Smooth muscle cell (in vitro differentiated cells): ENCODE measurements around the gene DUS3L. TPM values are rescaled to one million over a fixed set of nuclear protein-coding genes. Genes with fewer than 3 reads are reported as not detected.
A peak's percentile ranks its signal among the peaks of the same experiment; 100 is the strongest.

Experiments
- DNase-seq: peaks from one replicate; lab custom pipeline; 2025; ENCODE audit not compliant: unreplicated experiment; lab: John Stamatoyannopoulos, UW
- H2AFZ ChIP-seq: fragments of 200-600 bp; sonication (generic); 2 replicates; pipeline ENCODE4 v1.6.0; 2016; ENCODE audit warnings: antibody characterized with exemption, low read depth, mild to moderate bottlenecking
- H3F3A ChIP-seq: fragments of 200-600 bp; sonication (generic); 2 replicates; pipeline ENCODE4 v1.6.0; 2017; ENCODE audit warnings: antibody characterized with exemption, low read depth
- H3K27ac ChIP-seq: fragments of 200-600 bp; sonication (generic); 2 replicates; pipeline ENCODE4 v1.5.1; 2016; ENCODE audit warnings: low read depth, mild to moderate bottlenecking
- H3K27me3 ChIP-seq: fragments of 200-600 bp; sonication (generic); 2 replicates; pipeline ENCODE4 v1.6.1; 2016; ENCODE audit warnings: low read depth, mild to moderate bottlenecking
- H3K36me3 ChIP-seq: fragments of 200-600 bp; sonication (generic); 2 replicates; pipeline ENCODE4 v1.5.1; 2016; ENCODE audit warnings: low read depth
- H3K4me1 ChIP-seq: fragments of 200-600 bp; sonication (generic); 2 replicates; pipeline ENCODE4 v1.5.1; 2016; ENCODE audit warnings: low read depth
- H3K4me2 ChIP-seq: fragments of 200-600 bp; sonication (generic); 2 replicates; pipeline ENCODE4 v1.6.0; 2016; ENCODE audit warnings: mild to moderate bottlenecking
- H3K4me3 ChIP-seq: fragments of 200-600 bp; sonication (generic); 2 replicates; pipeline ENCODE4 v1.5.1; 2016; ENCODE audit warnings: mild to moderate bottlenecking
- H3K79me2 ChIP-seq: fragments of 200-600 bp; sonication (generic); 2 replicates; pipeline ENCODE4 v1.6.0; 2016; ENCODE audit warnings: low read depth, mild to moderate bottlenecking
- H3K9ac ChIP-seq: fragments of 200-600 bp; sonication (generic); 2 replicates; pipeline ENCODE4 v1.6.0; 2016; ENCODE audit warnings: low read depth
- H3K9me3 ChIP-seq: fragments of 200-600 bp; sonication (generic); replicated peaks from 2 replicates; pipeline ENCODE4 v1.5.1; 2016; ENCODE audit warnings: low read depth
- H4K20me1 ChIP-seq: fragments of 200-600 bp; sonication (generic); 2 replicates; pipeline ENCODE4 v1.6.0; 2016; ENCODE audit warnings: low read depth
- CTCF ChIP-seq: fragments of 200-600 bp; sonication (generic); IDR thresholded peaks from 2 replicates; pipeline ENCODE4 v1.5.1; 2017; ENCODE audit warnings: borderline replicate concordance, mild to moderate bottlenecking, antibody characterized with exemption; ENCODE audit not compliant: insufficient read depth, poor library complexity, severe bottlenecking
- WGBS: methylation state at CpG from one replicate; pipeline ENCODE4 v1.1.7; 2016; ENCODE audit warnings: low lambda C conversion rate; 5-methylcytosine and 5-hydroxymethylcytosine counted together
- polyA plus RNA-seq: library from polyadenylated mRNA; unstranded; fragments of >200 nt; fragmentation: Nextera tagmentation; extraction: Ambion mirVana; gene quantifications from 2 replicates; pipeline ENCODE4 v1.2.1, GENCODE V29; 2016
- total RNA-seq: library from RNA; depleted of rRNA; stranded (reverse); fragments of >200 nt; gene quantifications from 2 replicates; pipeline ENCODE4 v1.2.3, GENCODE V29; 2014

Gene DUS3L
- total and polyA plus RNA-seq, 2 experiments from 2014 or later: 18.5 to 19.7 TPM

GRCh38 chr19:5789886-5790558 lies 941 bp downstream of the DUS3L start:
- Histone ChIP-seq H3K27ac (no peak overlapping the region), H3K9me3 (no peaks in the 10 kb centered on the region), H3K4me1 (no peaks in the 10 kb centered on the region), H2AFZ (no peak overlapping the region), H3K4me2 (peak overlapping the region; percentile 99), H3K4me3 (peak overlapping the region; percentile 92), H3K79me2 (peaks cover 8% of the 10 kb centered on the region), H3K27me3 (no peaks in the 10 kb centered on the region), H3K36me3 (peaks cover 6% of the 10 kb centered on the region), H4K20me1 (peaks cover 5% of the 10 kb centered on the region), H3F3A (no peaks in the 10 kb centered on the region), H3K9ac (no peak overlapping the region)
- 83% methylated on average over 26 of the region's 26 CpGs for WGBS
- DNase-seq: no peak
- no peak for TF ChIP-seq CTCF

DNA sequence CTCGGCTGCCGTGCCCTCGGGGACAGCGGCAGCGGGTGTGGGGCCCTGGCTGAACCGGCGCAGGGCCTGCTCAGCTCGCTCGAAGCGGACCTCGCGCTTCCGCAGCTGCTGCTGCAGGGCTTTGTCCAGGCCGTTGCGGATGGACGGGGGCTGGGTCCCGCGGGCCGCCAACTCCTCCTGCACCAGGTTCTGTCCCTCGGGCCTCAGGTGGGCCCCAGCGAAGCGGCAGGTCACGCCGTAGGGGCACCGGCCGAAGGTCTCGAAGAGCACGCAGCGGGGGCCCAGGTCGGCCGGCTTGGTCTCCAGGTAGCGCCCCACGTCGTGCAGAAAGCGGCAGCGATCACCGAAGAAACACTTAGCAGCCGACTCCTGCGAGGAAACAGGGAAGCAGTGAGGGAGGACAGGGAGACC lies 1.6 kb downstream of the DUS3L start:
- Histone ChIP-seq H3K9me3 (no peaks in the 10 kb centered on the region), H3F3A (no peaks in the 10 kb centered on the region), H3K36me3 (peaks cover 6% of the 10 kb centered on the region), H3K27ac (no peak overlapping the region), H3K4me3 (no peak overlapping the region), H3K9ac (no peak overlapping the region), H4K20me1 (peaks cover 5% of the 10 kb centered on the region), H3K79me2 (peaks cover 8% of the 10 kb centered on the region), H3K4me2 (no peak overlapping the region), H2AFZ (no peak overlapping the region), H3K27me3 (no peaks in the 10 kb centered on the region), H3K4me1 (no peaks in the 10 kb centered on the region)
- WGBS: 98% methylated on average over 37 of the region's 39 CpGs
- no peak for DNase-seq
- no peak for TF ChIP-seq CTCF

DNA sequence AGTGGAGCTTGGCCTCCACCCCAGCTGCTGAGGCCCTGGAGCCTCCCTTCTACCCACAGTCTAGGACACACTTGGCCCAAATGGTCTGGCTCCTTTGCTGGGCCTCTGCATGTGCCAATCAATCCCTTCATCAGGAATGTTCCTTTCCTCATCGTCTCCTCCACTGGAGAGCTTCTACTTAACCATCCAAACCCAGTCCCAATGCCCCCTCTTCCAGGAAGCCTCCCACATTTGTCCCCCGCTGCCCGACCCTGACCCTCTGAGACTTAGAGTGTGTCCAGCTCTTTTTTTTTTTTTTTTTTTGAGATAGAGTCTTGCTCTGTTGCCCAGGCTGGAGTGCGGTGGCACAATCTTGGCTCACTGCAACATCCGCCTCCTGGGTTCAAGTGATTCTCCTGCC lies 2.5 kb downstream of the DUS3L start:
- H3K79me2 ChIP-seq: peaks cover 8% of the 10 kb centered on the region
- peaks cover 5% of the 10 kb centered on the region for H4K20me1 ChIP-seq
- no peak overlapping the region for H3K27ac ChIP-seq
- DNase-seq: no peak
- TF ChIP-seq CTCF: no peak
- no peak overlapping the region for H3K4me2 ChIP-seq
- 99% methylated on average over 5 of the region's 5 CpGs for WGBS
- no peaks in the 10 kb centered on the region for H3K9me3 ChIP-seq
- no peak overlapping the region for H3K9ac ChIP-seq
- no peak overlapping the region for H2AFZ ChIP-seq
- H3F3A ChIP-seq: no peaks in the 10 kb centered on the region
- H3K4me1 ChIP-seq: no peaks in the 10 kb centered on the region
- peaks cover 6% of the 10 kb centered on the region for H3K36me3 ChIP-seq
- H3K27me3 ChIP-seq: no peaks in the 10 kb centered on the region
- H3K4me3 ChIP-seq: no peak overlapping the region
